Neural cell (in vitro differentiated cells): Measurements from ENCODE around the gene SHANK1. TPM values are rescaled to one million over a fixed set of nuclear protein-coding genes. Genes with fewer than 3 reads are reported as not detected.

Experiments
- H2AFZ ChIP-seq: fragments of 200-600, 300-800 bp; sonication (generic), shearing (Covaris generic); 2 replicates; pipeline ENCODE4 v1.6.0; 2014; ENCODE audit warnings: low read depth, mild to moderate bottlenecking, antibody characterized with exemption, low read length, moderate library complexity
- H3F3A ChIP-seq: fragments of 200-600 bp; shearing (Covaris generic); 2 replicates; pipeline ENCODE4 v1.6.1; 2016; ENCODE audit warnings: mild to moderate bottlenecking, moderate library complexity, mixed read lengths, antibody characterized with exemption, low read length; ENCODE audit not compliant: insufficient read depth, poor library complexity, severe bottlenecking
- H3K27ac ChIP-seq: fragments of 200-600, 300-800 bp; sonication (generic), shearing (Covaris generic); 2 replicates; pipeline ENCODE4 v1.5.1; 2014; ENCODE audit warnings: mild to moderate bottlenecking, low read length, moderate library complexity
- H3K27me3 ChIP-seq: fragments of 300-800, 200-600 bp; sonication (generic), shearing (Covaris generic); 2 replicates; pipeline ENCODE4 v1.6.0; 2014; ENCODE audit warnings: mild to moderate bottlenecking, low read depth, low read length, moderate library complexity; ENCODE audit not compliant: insufficient read depth
- H3K36me3 ChIP-seq: fragments of 300-800, 200-600 bp; sonication (generic), shearing (Covaris generic); 2 replicates; pipeline ENCODE4 v1.5.1; 2014; ENCODE audit warnings: mild to moderate bottlenecking, antibody characterized with exemption, low read length, moderate library complexity; ENCODE audit not compliant: insufficient read depth
- H3K4me2 ChIP-seq: fragments of 300-800, 200-600 bp; sonication (generic), shearing (Covaris generic); 2 replicates; pipeline ENCODE4 v1.6.0; 2014; ENCODE audit warnings: mild to moderate bottlenecking, low read length
- H3K4me3 ChIP-seq: fragments of 300-800, 200-600 bp; sonication (generic), shearing (Covaris generic); 2 replicates; pipeline ENCODE4 v1.5.1; 2014; ENCODE audit warnings: mild to moderate bottlenecking, low read length, moderate library complexity
- H3K79me2 ChIP-seq: fragments of 200-600 bp; shearing (Covaris generic); replicated peaks from 2 replicates; pipeline ENCODE4 v1.6.0; 2014; ENCODE audit warnings: mild to moderate bottlenecking, low read length, moderate library complexity; ENCODE audit not compliant: insufficient read depth
- H3K9ac ChIP-seq: fragments of 300-800, 200-600 bp; sonication (generic), shearing (Covaris generic); 2 replicates; pipeline ENCODE4 v1.6.1; 2016; ENCODE audit warnings: mild to moderate bottlenecking, low read length, mixed read lengths
- H3K9me2 ChIP-seq: fragments of 200-600 bp; shearing (Covaris generic); 2 replicates; pipeline ENCODE4 v1.6.1; 2016; ENCODE audit warnings: mild to moderate bottlenecking, low read length, mixed read lengths; ENCODE audit not compliant: insufficient read depth
- H3K9me3 ChIP-seq: fragments of 200-600, 300-800 bp; sonication (generic), shearing (Covaris generic); 2 replicates; pipeline ENCODE4 v1.6.1; 2016; ENCODE audit warnings: mild to moderate bottlenecking, mixed run types, low read length, moderate library complexity, mixed read lengths
- H4K20me1 ChIP-seq: fragments of 200-600 bp; shearing (Covaris generic); 2 replicates; pipeline ENCODE4 v1.6.1; 2016; ENCODE audit warnings: mild to moderate bottlenecking, mixed run types; ENCODE audit not compliant: insufficient read depth
- CTCF ChIP-seq: fragments of 450-650 bp; IDR thresholded peaks from 2 replicates; pipeline ENCODE4 v1.5.1; 2014; ENCODE audit warnings: antibody characterized with exemption, mild to moderate bottlenecking, moderate library complexity; ENCODE audit not compliant: poor library complexity, severe bottlenecking
- EP300 ChIP-seq: fragments of 450-650 bp; conservative IDR thresholded peaks from 2 replicates; pipeline ENCODE4 v1.6.1; 2014; ENCODE audit warnings: antibody characterized with exemption, mild to moderate bottlenecking, moderate library complexity; ENCODE audit not compliant: poor library complexity, severe bottlenecking
- EZH2 ChIP-seq: fragments of 200-600, 300-800 bp; shearing (Covaris generic), sonication (generic); IDR thresholded peaks from 2 replicates; pipeline ENCODE4 v1.6.1; 2014; ENCODE audit warnings: antibody characterized with exemption, low read length, borderline replicate concordance, mild to moderate bottlenecking; ENCODE audit not compliant: insufficient read depth, poor library complexity, severe bottlenecking
- MXI1 ChIP-seq: fragments of 450-650 bp; conservative IDR thresholded peaks from 2 replicates; pipeline ENCODE4 v1.6.1; 2014; ENCODE audit warnings: antibody characterized with exemption, mild to moderate bottlenecking; ENCODE audit not compliant: poor library complexity, severe bottlenecking
- POLR2AphosphoS5 ChIP-seq: IDR thresholded peaks from 2 replicates; pipeline ENCODE4 v1.6.1; 2012
- RAD21 ChIP-seq: fragments of 450-650 bp; conservative IDR thresholded peaks from 2 replicates; pipeline ENCODE4 v1.6.1; 2014; ENCODE audit warnings: antibody characterized with exemption, mild to moderate bottlenecking, moderate library complexity
- REST ChIP-seq: IDR thresholded peaks from 2 replicates; pipeline ENCODE4 v1.6.1; 2012; ENCODE audit warnings: borderline replicate concordance
- SMC3 ChIP-seq: fragments of 450-650 bp; conservative IDR thresholded peaks from 2 replicates; pipeline ENCODE4 v1.6.1; 2014; ENCODE audit warnings: antibody characterized with exemption, mild to moderate bottlenecking, moderate library complexity; ENCODE audit not compliant: poor library complexity
- TAF1 ChIP-seq: IDR thresholded peaks from 2 replicates; pipeline ENCODE4 v1.6.1; 2012; ENCODE audit warnings: low read depth
- polyA plus RNA-seq: library from polyadenylated mRNA; depleted of rRNA; stranded (reverse); fragments of >200 nt; gene quantifications from 2 replicates; pipeline ENCODE4 v1.2.3, GENCODE V29; 2014

The SHANK1 gene
- polyA plus RNA-seq, 1 donor from 2014 or later, result 7.9 TPM

DNA sequence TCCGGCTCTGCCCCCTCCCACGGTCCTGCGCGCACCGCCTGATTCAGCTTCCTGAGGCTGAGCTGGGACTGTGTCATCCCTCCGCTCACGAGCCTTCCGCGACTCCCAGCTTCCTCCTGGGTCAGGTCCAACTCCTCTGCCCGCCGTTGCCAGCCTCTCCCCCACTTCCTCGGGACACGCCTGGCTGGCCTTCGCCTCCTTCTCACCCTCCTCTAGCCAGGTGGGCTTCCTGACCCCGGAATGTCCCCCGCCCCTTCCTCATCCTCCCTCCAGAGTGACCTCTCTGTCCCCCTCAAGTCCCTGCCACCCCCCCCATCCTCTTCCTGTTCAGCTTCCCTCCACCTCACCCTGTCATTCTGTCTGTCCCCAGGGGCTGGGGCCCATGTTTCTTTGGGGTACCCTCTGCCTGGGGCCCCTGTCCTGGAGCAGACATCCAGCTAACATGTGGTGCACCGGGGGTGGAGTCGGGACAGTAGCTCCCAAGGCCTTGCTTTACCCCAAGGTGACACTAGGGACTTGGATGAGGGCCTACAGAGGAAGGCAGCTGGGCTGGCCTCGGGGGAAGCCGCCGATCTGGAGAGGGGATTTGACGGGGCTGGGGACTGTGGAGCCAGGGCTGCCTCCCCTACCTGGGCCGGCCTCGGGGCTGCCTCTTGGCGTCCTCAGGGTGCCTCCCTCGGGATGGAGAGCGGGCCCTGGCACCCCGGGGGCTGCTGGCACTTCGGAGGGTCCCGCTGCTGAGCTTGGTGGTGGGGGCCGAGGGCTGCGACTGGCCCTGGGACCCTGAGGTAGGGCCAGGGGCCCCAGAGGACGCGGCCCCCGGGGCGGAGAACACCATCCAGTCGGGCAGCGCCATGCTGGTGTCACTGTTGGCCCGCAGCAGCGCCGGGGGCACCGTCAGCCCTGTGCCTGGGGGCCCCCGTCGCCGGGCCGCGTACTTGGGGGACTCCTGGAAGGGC lies 16.5 kb downstream of the SHANK1 start:
- Histone ChIP-seq H3K36me3 (no peaks in the 10 kb centered on the region), H3F3A (no peaks in the 10 kb centered on the region), H3K4me2 (no peak overlapping the region), H2AFZ (no peak overlapping the region), H3K27me3 (no peaks in the 10 kb centered on the region), H3K9me3 (no peaks in the 10 kb centered on the region), H3K27ac (no peak overlapping the region), H4K20me1 (no peaks in the 10 kb centered on the region), H3K9me2 (no peaks in the 10 kb centered on the region), H3K9ac (no peak overlapping the region), H3K4me3 (no peak overlapping the region), H3K79me2 (no peaks in the 10 kb centered on the region)
- no peak for TF ChIP-seq MXI1
- no peak for TF ChIP-seq TAF1
- TF ChIP-seq REST, result no peak
- TF ChIP-seq RAD21, result no peak
- no peak for TF ChIP-seq SMC3
- no peak for TF ChIP-seq EP300
- TF ChIP-seq CTCF, result no peak
- no peak for TF ChIP-seq POLR2AphosphoS5
- no peak for TF ChIP-seq EZH2

GRCh38 chr19:50702158-50702870 lies 17.3 kb downstream of the SHANK1 start:
- TF ChIP-seq TAF1, result no peak
- TF ChIP-seq RAD21, result no peak
- no peak for TF ChIP-seq EZH2
- no peak for TF ChIP-seq EP300
- no peak for TF ChIP-seq REST
- no peak for TF ChIP-seq POLR2AphosphoS5
- no peak for TF ChIP-seq SMC3
- no peak for TF ChIP-seq MXI1
- Histone ChIP-seq H3K9me2 (no peaks in the 10 kb centered on the region), H3K9ac (no peak overlapping the region), H3K79me2 (no peaks in the 10 kb centered on the region), H3K27ac (no peak overlapping the region), H4K20me1 (no peaks in the 10 kb centered on the region), H2AFZ (no peak overlapping the region), H3K4me3 (no peak overlapping the region), H3K4me2 (no peak overlapping the region), H3K27me3 (no peaks in the 10 kb centered on the region), H3K36me3 (no peaks in the 10 kb centered on the region), H3F3A (no peaks in the 10 kb centered on the region), H3K9me3 (no peaks in the 10 kb centered on the region)
